K562 (cell line): ENCODE measurements around the gene CA6. TPM values are rescaled to one million over a fixed set of nuclear protein-coding genes. Genes with fewer than 3 reads are reported as not detected.

Experiments used
- ASH1L ChIP-seq: fragments of 450-650 bp; IDR thresholded peaks from 2 replicates; pipeline ENCODE4 v1.6.1; 2018; ENCODE audit warnings: borderline replicate concordance, mild to moderate bottlenecking, low read depth; ENCODE audit not compliant: partially characterized antibody
- FOSL1 ChIP-seq: fragments of 200-800 bp; sonication (Bioruptor generic); conservative IDR thresholded peaks from 2 replicates; pipeline ENCODE4 v1.6.1; 2016; ENCODE audit warnings: missing genetic modification characterization, missing compliant biosample characterization
- FUS ChIP-seq: fragments of 200-400 bp; formaldehyde crosslinking; optimal IDR thresholded peaks from 2 replicates; pipeline ENCODE3; 2017; ENCODE audit warnings: low read depth, low read length
- KAT7 ChIP-seq: sonication (generic); formaldehyde crosslinking; IDR thresholded peaks from 2 replicates; pipeline ENCODE4 v1.8.0; 2022; ENCODE audit warnings: missing genetic modification reagents, mild to moderate bottlenecking, borderline replicate concordance
- MYBL2 ChIP-seq, 2 experiments: fragments of 450-650 bp in 1 of 2; sonication (generic) in 1 of 2; formaldehyde crosslinking in 1 of 2; IDR thresholded peaks; 2 replicates each; pipeline versions ENCODE4 v1.6.1 to v1.8.1; 2017 to 2022; ENCODE audit warnings: borderline replicate concordance in 1 of 2, inconsistent platforms in 1 of 2, low read depth in 1 of 2, mild to moderate bottlenecking in 1 of 2, missing genetic modification reagents in 1 of 2, moderate library complexity in 1 of 2
- PRDM10 ChIP-seq: fragments of 450-650 bp; IDR thresholded peaks from 2 replicates; pipeline ENCODE4 v1.6.1; 2018; ENCODE audit not compliant: partially characterized antibody
- PTBP1 ChIP-seq: fragments of 200-400 bp; formaldehyde crosslinking; IDR thresholded peaks from 2 replicates; pipeline ENCODE4 v1.6.1; 2017; ENCODE audit warnings: low read depth, low read length
- PYGO2 ChIP-seq: fragments of 450-650 bp; IDR thresholded peaks from 2 replicates; pipeline ENCODE4 v1.6.1; 2016; ENCODE audit warnings: mild to moderate bottlenecking, missing genetic modification characterization, moderate library complexity, missing compliant biosample characterization
- SOX6 ChIP-seq: fragments of 450-650 bp; IDR thresholded peaks from 2 replicates; pipeline ENCODE4 v1.6.1; 2014; ENCODE audit warnings: mild to moderate bottlenecking
- TSC22D4 ChIP-seq: fragments of 450-650 bp; IDR thresholded peaks from 2 replicates; pipeline ENCODE4 v1.6.1; 2016; ENCODE audit warnings: missing genetic modification characterization, missing biosample characterization, control low read depth
- ZNF143 ChIP-seq: sonication (generic); formaldehyde crosslinking; IDR thresholded peaks from 2 replicates; pipeline ENCODE4 v1.9.0; 2022; ENCODE audit warnings: mild to moderate bottlenecking, missing genetic modification reagents
- polyA plus RNA-seq, 8 experiments: library from polyadenylated mRNA; depleted of rRNA in 4 of 8; stranded (reverse) in 5 of 8; unstranded in 3 of 8; fragments of >200 nt; fragmentation: Nextera tagmentation in 2 of 8; fragmentation: Illumina TruSeq in 1 of 8; extraction: Ambion mirVana in 2 of 8; extraction: Trizol in 1 of 8; gene quantifications; 2 replicates each; pipeline versions ENCODE4 v1.2.1 to v1.2.3, GENCODE V29; 2011 to 2014; ENCODE audit warnings: inconsistent platforms in 1 of 8, missing spikeins in 1 of 8
- total RNA-seq, 7 experiments: library from RNA; depleted of rRNA in 6 of 7; stranded (reverse); fragments of >200 nt in 6 of 7; fragmentation: Illumina TruSeq in 2 of 7; extraction: Trizol in 2 of 7; gene quantifications; 2 replicates each; pipeline versions ENCODE4 v1.2.1 to v1.2.3, GENCODE V29; 2011 to 2021; ENCODE audit warnings: low replicate concordance in 1 of 7
- TF ChIP-seq, protein P1 (sequence below): sonication (generic); formaldehyde crosslinking; IDR thresholded peaks from 2 replicates; pipeline ENCODE4 v1.8.1; 2023; ENCODE audit warnings: mild to moderate bottlenecking, missing genetic modification reagents
- TF ChIP-seq, protein P2 (sequence below): fragments of 200-400 bp; formaldehyde crosslinking; IDR thresholded peaks from 2 replicates; pipeline ENCODE4 v1.6.1; 2017; ENCODE audit warnings: mild to moderate bottlenecking, low read depth, low read length, moderate library complexity
- TF ChIP-seq, protein P3 (sequence below): IDR thresholded peaks from 3 replicates; pipeline ENCODE4 v1.6.1; 2011; ENCODE audit warnings: borderline replicate concordance, mild to moderate bottlenecking, moderate library complexity; ENCODE audit not compliant: insufficient read length; ENCODE audit errors: extremely low read depth

The CA6 gene
- total and polyA plus RNA-seq, 9 of the 15 experiments (the other 6 are each of a cell fraction or from before 2014, with no cell fraction given), result not detected

GRCh38 chr1:8938232-8938999 is 7.3 kb upstream of the CA6 start (continued):
- TF ChIP-seq, protein P1, sequence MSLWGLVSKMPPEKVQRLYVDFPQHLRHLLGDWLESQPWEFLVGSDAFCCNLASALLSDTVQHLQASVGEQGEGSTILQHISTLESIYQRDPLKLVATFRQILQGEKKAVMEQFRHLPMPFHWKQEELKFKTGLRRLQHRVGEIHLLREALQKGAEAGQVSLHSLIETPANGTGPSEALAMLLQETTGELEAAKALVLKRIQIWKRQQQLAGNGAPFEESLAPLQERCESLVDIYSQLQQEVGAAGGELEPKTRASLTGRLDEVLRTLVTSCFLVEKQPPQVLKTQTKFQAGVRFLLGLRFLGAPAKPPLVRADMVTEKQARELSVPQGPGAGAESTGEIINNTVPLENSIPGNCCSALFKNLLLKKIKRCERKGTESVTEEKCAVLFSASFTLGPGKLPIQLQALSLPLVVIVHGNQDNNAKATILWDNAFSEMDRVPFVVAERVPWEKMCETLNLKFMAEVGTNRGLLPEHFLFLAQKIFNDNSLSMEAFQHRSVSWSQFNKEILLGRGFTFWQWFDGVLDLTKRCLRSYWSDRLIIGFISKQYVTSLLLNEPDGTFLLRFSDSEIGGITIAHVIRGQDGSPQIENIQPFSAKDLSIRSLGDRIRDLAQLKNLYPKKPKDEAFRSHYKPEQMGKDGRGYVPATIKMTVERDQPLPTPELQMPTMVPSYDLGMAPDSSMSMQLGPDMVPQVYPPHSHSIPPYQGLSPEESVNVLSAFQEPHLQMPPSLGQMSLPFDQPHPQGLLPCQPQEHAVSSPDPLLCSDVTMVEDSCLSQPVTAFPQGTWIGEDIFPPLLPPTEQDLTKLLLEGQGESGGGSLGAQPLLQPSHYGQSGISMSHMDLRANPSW (CRISPR knock-in tag), result no peak
- TF ChIP-seq FUS, result no peak
- no peak for TF ChIP-seq TSC22D4
- no peak for TF ChIP-seq FOSL1 (tag)
- no peak for TF ChIP-seq PYGO2 (tag)
- TF ChIP-seq ZNF143 (CRISPR knock-in tag), result no peak
- TF ChIP-seq ASH1L, result no peak
- TF ChIP-seq, protein P2, sequence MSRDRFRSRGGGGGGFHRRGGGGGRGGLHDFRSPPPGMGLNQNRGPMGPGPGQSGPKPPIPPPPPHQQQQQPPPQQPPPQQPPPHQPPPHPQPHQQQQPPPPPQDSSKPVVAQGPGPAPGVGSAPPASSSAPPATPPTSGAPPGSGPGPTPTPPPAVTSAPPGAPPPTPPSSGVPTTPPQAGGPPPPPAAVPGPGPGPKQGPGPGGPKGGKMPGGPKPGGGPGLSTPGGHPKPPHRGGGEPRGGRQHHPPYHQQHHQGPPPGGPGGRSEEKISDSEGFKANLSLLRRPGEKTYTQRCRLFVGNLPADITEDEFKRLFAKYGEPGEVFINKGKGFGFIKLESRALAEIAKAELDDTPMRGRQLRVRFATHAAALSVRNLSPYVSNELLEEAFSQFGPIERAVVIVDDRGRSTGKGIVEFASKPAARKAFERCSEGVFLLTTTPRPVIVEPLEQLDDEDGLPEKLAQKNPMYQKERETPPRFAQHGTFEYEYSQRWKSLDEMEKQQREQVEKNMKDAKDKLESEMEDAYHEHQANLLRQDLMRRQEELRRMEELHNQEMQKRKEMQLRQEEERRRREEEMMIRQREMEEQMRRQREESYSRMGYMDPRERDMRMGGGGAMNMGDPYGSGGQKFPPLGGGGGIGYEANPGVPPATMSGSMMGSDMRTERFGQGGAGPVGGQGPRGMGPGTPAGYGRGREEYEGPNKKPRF, result no peak
- TF ChIP-seq PRDM10, result no peak
- TF ChIP-seq, protein P3, sequence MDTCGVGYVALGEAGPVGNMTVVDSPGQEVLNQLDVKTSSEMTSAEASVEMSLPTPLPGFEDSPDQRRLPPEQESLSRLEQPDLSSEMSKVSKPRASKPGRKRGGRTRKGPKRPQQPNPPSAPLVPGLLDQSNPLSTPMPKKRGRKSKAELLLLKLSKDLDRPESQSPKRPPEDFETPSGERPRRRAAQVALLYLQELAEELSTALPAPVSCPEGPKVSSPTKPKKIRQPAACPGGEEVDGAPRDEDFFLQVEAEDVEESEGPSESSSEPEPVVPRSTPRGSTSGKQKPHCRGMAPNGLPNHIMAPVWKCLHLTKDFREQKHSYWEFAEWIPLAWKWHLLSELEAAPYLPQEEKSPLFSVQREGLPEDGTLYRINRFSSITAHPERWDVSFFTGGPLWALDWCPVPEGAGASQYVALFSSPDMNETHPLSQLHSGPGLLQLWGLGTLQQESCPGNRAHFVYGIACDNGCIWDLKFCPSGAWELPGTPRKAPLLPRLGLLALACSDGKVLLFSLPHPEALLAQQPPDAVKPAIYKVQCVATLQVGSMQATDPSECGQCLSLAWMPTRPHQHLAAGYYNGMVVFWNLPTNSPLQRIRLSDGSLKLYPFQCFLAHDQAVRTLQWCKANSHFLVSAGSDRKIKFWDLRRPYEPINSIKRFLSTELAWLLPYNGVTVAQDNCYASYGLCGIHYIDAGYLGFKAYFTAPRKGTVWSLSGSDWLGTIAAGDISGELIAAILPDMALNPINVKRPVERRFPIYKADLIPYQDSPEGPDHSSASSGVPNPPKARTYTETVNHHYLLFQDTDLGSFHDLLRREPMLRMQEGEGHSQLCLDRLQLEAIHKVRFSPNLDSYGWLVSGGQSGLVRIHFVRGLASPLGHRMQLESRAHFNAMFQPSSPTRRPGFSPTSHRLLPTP, result no peak
- no peak for TF ChIP-seq PTBP1
- TF ChIP-seq MYBL2 (IDR thresholded peaks at IDR 0.05; ENCODE audit: low read depth), result no peak
- TF ChIP-seq MYBL2 (CRISPR knock-in tag; IDR thresholded peaks at IDR 0.05; ENCODE audit: borderline replicate concordance), result no peak
- TF ChIP-seq SOX6, result peak; percentile 51; the same call in 1 of the 2 replicates
- TF ChIP-seq KAT7 (CRISPR knock-in tag), result no peak
